PFSK-1 (cell line): ENCODE results near the gene CEP43.

ENCODE experiments used
- FOXP2 ChIP-seq: optimal IDR thresholded peaks from 2 replicates; pipeline ENCODE3; 2011; ENCODE audit warnings: borderline replicate concordance, control low read depth, inconsistent platforms; ENCODE audit not compliant: insufficient read depth; ENCODE audit errors: extremely low read length, extremely low read depth
- SIN3A ChIP-seq: IDR thresholded peaks from 2 replicates; pipeline ENCODE4 v1.6.1; 2012; ENCODE audit warnings: mild to moderate bottlenecking, low read length, moderate library complexity, borderline replicate concordance; ENCODE audit not compliant: insufficient read depth
- TF ChIP-seq, protein P1 (sequence below), 2 experiments: IDR thresholded peaks; 2 replicates each; pipeline versions ENCODE4 v1.6.1 to v1.8.0; 2011 to 2012; ENCODE audit warnings: low read depth in 2 of 2, low read length in 2 of 2, control low read depth in 1 of 2, inconsistent platforms in 1 of 2, mild to moderate bottlenecking in 1 of 2, moderate library complexity in 1 of 2; ENCODE audit not compliant: insufficient read depth in 1 of 2

DNA sequence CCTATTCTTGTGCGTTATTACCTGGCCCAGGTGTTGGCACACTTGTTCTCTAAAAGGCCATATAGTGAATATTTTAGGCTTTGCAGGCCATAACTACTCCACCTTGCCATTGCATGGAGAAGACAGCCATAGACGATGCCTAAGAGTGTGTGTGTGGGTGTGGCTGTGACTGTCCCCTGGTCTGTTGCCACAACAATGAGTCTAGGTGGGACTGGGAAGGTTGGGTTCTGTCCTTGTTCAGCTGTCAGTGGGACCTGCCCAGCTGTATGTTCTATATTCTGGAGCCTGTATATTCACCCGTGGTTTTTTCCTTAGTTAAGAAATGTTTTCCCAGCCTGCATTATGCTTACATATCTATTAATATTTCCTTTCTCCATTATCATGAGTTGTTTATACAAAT, 38.6 kb downstream of the CEP43 start:
- no peak for TF ChIP-seq FOXP2
- TF ChIP-seq SIN3A: no peak
- TF ChIP-seq, protein P1, sequence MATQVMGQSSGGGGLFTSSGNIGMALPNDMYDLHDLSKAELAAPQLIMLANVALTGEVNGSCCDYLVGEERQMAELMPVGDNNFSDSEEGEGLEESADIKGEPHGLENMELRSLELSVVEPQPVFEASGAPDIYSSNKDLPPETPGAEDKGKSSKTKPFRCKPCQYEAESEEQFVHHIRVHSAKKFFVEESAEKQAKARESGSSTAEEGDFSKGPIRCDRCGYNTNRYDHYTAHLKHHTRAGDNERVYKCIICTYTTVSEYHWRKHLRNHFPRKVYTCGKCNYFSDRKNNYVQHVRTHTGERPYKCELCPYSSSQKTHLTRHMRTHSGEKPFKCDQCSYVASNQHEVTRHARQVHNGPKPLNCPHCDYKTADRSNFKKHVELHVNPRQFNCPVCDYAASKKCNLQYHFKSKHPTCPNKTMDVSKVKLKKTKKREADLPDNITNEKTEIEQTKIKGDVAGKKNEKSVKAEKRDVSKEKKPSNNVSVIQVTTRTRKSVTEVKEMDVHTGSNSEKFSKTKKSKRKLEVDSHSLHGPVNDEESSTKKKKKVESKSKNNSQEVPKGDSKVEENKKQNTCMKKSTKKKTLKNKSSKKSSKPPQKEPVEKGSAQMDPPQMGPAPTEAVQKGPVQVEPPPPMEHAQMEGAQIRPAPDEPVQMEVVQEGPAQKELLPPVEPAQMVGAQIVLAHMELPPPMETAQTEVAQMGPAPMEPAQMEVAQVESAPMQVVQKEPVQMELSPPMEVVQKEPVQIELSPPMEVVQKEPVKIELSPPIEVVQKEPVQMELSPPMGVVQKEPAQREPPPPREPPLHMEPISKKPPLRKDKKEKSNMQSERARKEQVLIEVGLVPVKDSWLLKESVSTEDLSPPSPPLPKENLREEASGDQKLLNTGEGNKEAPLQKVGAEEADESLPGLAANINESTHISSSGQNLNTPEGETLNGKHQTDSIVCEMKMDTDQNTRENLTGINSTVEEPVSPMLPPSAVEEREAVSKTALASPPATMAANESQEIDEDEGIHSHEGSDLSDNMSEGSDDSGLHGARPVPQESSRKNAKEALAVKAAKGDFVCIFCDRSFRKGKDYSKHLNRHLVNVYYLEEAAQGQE (IDR thresholded peaks at IDR 0.05; ENCODE audit: insufficient read depth in 1 of 2, low read depth in 2 of 2, low read length in 2 of 2): no peak
